ENCODE results near the gene SLC26A3.

GRCh38 chr7:107816011-107816566, 13.1 kb upstream of the SLC26A3 start:
- TF ChIP-seq POLR2A (IDR thresholded peaks at IDR 0.05) (no peak), CTCF (IDR thresholded peaks at IDR 0.05) (no peak), POLR2AphosphoS5 (IDR thresholded peaks at IDR 0.05; ENCODE audit: insufficient read depth in 1 of 2, low read depth in 1 of 2) (no peak)
